GM12874 (cell line): Measurements from ENCODE around the gene MRPS25.

Source experiments
- CTCF ChIP-seq: IDR thresholded peaks from 2 replicates; pipeline ENCODE4 v1.5.1; 2011; ENCODE audit warnings: low read depth, mild to moderate bottlenecking, control low read depth, low read length, moderate library complexity; ENCODE audit not compliant: insufficient read depth

MRPS25 gene

GRCh38 chr3:15052335-15053242 is 12.5 kb downstream of the MRPS25 start:
- no peak for TF ChIP-seq CTCF

GRCh38 chr3:15051531-15051930 is 13.6 kb downstream of the MRPS25 start:
- TF ChIP-seq CTCF, result peak; percentile 88

- TF ChIP-seq CTCF, result no peak
Measured at GRCh38 chr3:15050405-15051092, 14.6 kb downstream of the MRPS25 start.

- no peak for TF ChIP-seq CTCF
Measured at GRCh38 chr3:15049584-15049983, 15.5 kb downstream of the MRPS25 start.

GRCh38 chr3:15045667-15046066 is 19.4 kb downstream of the MRPS25 start:
- no peak for TF ChIP-seq CTCF

GRCh38 chr3:15044326-15044725 is 20.8 kb downstream of the MRPS25 start:
- no peak for TF ChIP-seq CTCF

GRCh38 chr3:15043408-15044171 is 21.5 kb downstream of the MRPS25 start:
- no peak for TF ChIP-seq CTCF
